ENCODE measurements around the gene TMEM237. TPM values are rescaled to one million over a fixed set of nuclear protein-coding genes. Genes with fewer than 3 reads are reported as not detected.

Gene TMEM237
- total RNA-seq, 2 experiments from 2014 or later = 11.5 to 12.5 TPM

DNA sequence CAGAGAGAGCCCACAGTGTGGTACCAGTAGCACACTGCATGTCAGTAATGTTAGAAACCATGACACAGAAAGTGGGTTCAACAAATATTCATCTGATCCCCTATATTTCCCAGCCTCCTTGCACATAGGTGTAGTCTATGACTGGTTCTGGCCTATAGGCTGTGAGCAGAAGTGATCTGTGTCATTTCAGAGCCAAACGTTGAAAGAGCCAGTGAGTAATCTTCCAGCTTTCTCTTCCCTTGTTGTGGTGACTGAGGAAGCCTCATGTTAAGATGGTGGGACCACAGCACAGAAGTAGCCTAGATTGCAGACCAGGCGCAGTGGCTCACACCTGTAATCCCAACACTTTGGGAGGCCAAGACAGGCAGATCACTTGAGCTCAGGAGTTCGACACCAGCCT lies 4.1 kb downstream of the TMEM237 start:
- peak; percentile 75 for ATAC-seq
- peak; percentile 31 for DNase-seq

DNA sequence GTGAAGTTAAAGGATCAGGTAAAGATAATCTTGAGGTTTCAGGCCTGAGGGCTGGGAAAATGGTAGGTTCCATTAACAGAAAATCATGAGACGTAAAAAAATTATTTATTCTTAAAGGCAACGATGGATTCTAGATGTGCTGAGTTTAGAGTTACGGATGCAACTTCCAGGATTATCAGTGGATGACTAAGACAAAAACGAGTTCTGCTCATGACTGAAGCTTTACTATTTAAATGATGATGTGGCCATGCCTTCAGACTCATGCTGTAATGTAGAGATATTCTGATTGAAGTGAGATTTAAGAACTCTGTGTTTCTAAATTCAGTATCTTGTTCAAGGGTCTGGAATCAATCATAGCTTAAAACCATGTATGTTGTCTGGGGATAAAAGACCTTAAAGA lies 5.0 kb downstream of the TMEM237 start:
- intact Hi-C loops (cut with DNase I, micrococcal nuclease) = no loop called here

More for the DNA sequence above, 4.1 kb downstream of the TMEM237 start:
- peaks cover 9% of the 10 kb centered on the region for H3K4me1 Mint-ChIP-seq
- CTCF ChIA-PET = no interaction called here
- intact Hi-C loops (cut with DNase I, micrococcal nuclease) = no loop called here
- H3K9me3 Mint-ChIP-seq (ENCODE audit: low read depth) = no peaks in the 10 kb centered on the region
- peaks cover 5% of the 10 kb centered on the region for H3K36me3 Mint-ChIP-seq (ENCODE audit: low read depth)
- POLR2A ChIA-PET = no interaction called here
- H3K27ac Mint-ChIP-seq = no peak overlapping the region
- H3K27me3 Mint-ChIP-seq = no peaks in the 10 kb centered on the region
- H3K4me3 Mint-ChIP-seq = no peak overlapping the region

GRCh38 chr2:201633661-201634249 lies 9.5 kb downstream of the TMEM237 start:
- no peak for DNase-seq
- no peak overlapping the region for H3K27ac Mint-ChIP-seq
- CTCF ChIA-PET = interaction anchor here (1.4 kb wide), 1 partner anchor 17 kb away, joined by 3 read pairs; no protein-coding TSS in a partner anchor
- peaks cover 11% of the 10 kb centered on the region for H3K36me3 Mint-ChIP-seq (ENCODE audit: low read depth)
- POLR2A ChIA-PET = no interaction called here
- H3K4me1 Mint-ChIP-seq = no peaks in the 10 kb centered on the region
- no peaks in the 10 kb centered on the region for H3K27me3 Mint-ChIP-seq
- no peaks in the 10 kb centered on the region for H3K9me3 Mint-ChIP-seq (ENCODE audit: low read depth)
- intact Hi-C loops (cut with DNase I, micrococcal nuclease) = no loop called here
- no peak overlapping the region for H3K4me3 Mint-ChIP-seq
- ATAC-seq = no peak

More for the DNA sequence above, 5.0 kb downstream of the TMEM237 start:
- POLR2A ChIA-PET = no interaction called here
- DNase-seq (no peak), ATAC-seq (no peak)
- H3K27ac Mint-ChIP-seq = no peak overlapping the region
- CTCF ChIA-PET = no interaction called here
- peaks cover 4% of the 10 kb centered on the region for H3K4me1 Mint-ChIP-seq
- H3K36me3 Mint-ChIP-seq (ENCODE audit: low read depth) = peaks cover 5% of the 10 kb centered on the region
- no peaks in the 10 kb centered on the region for H3K9me3 Mint-ChIP-seq (ENCODE audit: low read depth)
- no peak overlapping the region for H3K4me3 Mint-ChIP-seq
- H3K27me3 Mint-ChIP-seq = no peaks in the 10 kb centered on the region

DNA sequence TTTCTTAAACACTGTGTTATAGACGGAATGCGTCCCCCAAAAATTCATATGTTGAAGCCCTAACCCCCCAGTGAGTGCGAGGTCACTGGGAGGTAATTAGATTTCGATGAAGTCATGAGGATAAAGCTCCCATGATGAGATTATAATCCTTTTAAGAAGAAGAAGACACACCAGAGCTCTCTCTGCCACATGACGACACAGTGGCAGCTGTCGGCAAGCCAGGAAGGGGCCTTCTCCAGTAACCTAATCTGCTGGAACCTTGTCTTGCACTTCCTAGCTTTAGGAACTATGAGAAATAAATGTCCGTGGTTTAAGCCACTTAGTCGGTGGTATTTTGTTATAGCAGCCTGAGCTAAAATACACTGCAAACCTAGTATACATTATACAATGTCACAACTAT lies 12.3 kb downstream of the TMEM237 start:
- no peaks in the 10 kb centered on the region for H3K27me3 Mint-ChIP-seq
- no peak for ATAC-seq
- H3K27ac Mint-ChIP-seq = no peak overlapping the region
- H3K4me3 Mint-ChIP-seq = no peak overlapping the region
- intact Hi-C loops (cut with DNase I, micrococcal nuclease) = no loop called here
- H3K4me1 Mint-ChIP-seq = no peaks in the 10 kb centered on the region
- peaks cover 11% of the 10 kb centered on the region for H3K36me3 Mint-ChIP-seq (ENCODE audit: low read depth)
- ChIA-PET POLR2A (no interaction called here), CTCF (no interaction called here)
- DNase-seq = no peak
- H3K9me3 Mint-ChIP-seq (ENCODE audit: low read depth) = no peaks in the 10 kb centered on the region

GRCh38 chr2:201630577-201630976 lies 12.7 kb downstream of the TMEM237 start:
- no peak for ATAC-seq
- Mint-ChIP-seq H3K4me1 (no peaks in the 10 kb centered on the region), H3K36me3 (ENCODE audit: low read depth) (peaks cover 11% of the 10 kb centered on the region)

GRCh38 chr2:201628545-201628944 lies 14.8 kb downstream of the TMEM237 start:
- peaks cover 6% of the 10 kb centered on the region for H3K36me3 Mint-ChIP-seq (ENCODE audit: low read depth)
- ChIA-PET CTCF (no interaction called here), POLR2A (no interaction called here)
- no peaks in the 10 kb centered on the region for H3K27me3 Mint-ChIP-seq
- intact Hi-C loops (cut with DNase I, micrococcal nuclease) = no loop called here
- no peak overlapping the region for H3K27ac Mint-ChIP-seq
- H3K4me3 Mint-ChIP-seq = no peak overlapping the region
- H3K9me3 Mint-ChIP-seq (ENCODE audit: low read depth) = no peaks in the 10 kb centered on the region
- H3K4me1 Mint-ChIP-seq = no peaks in the 10 kb centered on the region
- DNase-seq (no peak), ATAC-seq (no peak)

More at GRCh38 chr2:201630577-201630976, 12.7 kb downstream of the TMEM237 start:
- no peak overlapping the region for H3K4me3 Mint-ChIP-seq
- CTCF ChIA-PET = no interaction called here
- intact Hi-C loops (cut with DNase I, micrococcal nuclease) = no loop called here
- no peak for DNase-seq
- POLR2A ChIA-PET = no interaction called here
- H3K27me3 Mint-ChIP-seq = no peaks in the 10 kb centered on the region
- no peaks in the 10 kb centered on the region for H3K9me3 Mint-ChIP-seq (ENCODE audit: low read depth)
- no peak overlapping the region for H3K27ac Mint-ChIP-seq

DNA sequence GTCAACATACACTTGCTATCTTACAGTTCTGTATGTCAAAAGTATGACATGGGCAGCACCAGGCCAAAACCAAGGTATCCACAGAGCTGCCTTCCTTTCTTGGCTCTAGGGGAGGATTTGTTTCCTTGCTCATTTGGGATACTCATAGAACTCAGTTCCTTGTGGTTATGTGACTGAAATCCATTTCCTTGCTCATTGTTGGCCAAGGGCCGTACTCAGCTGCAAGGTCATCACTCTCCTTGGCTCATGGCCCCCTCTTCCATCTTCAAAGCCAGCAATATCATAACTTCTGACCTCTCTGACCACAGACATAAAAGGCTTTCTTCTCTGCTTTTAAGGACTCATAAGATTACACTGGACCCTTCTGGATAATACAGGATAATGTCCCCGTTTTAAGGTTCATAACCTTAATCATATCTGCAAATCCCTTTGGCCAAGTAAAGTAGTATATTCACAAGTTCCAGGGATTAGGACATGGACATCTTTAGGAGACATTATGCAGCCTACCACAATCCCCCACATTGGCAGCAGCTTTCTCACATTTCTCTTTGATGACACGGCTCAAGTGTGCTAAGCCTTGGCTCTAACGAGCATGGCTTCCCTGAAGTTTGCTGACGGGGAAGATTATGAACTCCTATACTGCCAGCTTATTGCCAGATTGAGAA lies 20.9 kb downstream of the TMEM237 start:
- H3K4me1 Mint-ChIP-seq = no peaks in the 10 kb centered on the region
- no peaks in the 10 kb centered on the region for H3K36me3 Mint-ChIP-seq (ENCODE audit: low read depth)
- POLR2A ChIA-PET = no interaction called here
- no peak overlapping the region for H3K27ac Mint-ChIP-seq
- H3K27me3 Mint-ChIP-seq = no peaks in the 10 kb centered on the region
- intact Hi-C loops (cut with DNase I, micrococcal nuclease) = no loop called here
- no peak for DNase-seq
- H3K4me3 Mint-ChIP-seq = no peak overlapping the region
- no peak for ATAC-seq
- CTCF ChIA-PET = no interaction called here
- no peaks in the 10 kb centered on the region for H3K9me3 Mint-ChIP-seq (ENCODE audit: low read depth)

GRCh38 chr2:201621293-201621999 lies 21.9 kb downstream of the TMEM237 start:
- POLR2A ChIA-PET = interaction anchor here (0.6 kb wide), 1 partner anchor 802 kb away, joined by 3 read pairs; no protein-coding TSS in a partner anchor
- H3K4me1 Mint-ChIP-seq = no peaks in the 10 kb centered on the region
- no peak for ATAC-seq

DNA sequence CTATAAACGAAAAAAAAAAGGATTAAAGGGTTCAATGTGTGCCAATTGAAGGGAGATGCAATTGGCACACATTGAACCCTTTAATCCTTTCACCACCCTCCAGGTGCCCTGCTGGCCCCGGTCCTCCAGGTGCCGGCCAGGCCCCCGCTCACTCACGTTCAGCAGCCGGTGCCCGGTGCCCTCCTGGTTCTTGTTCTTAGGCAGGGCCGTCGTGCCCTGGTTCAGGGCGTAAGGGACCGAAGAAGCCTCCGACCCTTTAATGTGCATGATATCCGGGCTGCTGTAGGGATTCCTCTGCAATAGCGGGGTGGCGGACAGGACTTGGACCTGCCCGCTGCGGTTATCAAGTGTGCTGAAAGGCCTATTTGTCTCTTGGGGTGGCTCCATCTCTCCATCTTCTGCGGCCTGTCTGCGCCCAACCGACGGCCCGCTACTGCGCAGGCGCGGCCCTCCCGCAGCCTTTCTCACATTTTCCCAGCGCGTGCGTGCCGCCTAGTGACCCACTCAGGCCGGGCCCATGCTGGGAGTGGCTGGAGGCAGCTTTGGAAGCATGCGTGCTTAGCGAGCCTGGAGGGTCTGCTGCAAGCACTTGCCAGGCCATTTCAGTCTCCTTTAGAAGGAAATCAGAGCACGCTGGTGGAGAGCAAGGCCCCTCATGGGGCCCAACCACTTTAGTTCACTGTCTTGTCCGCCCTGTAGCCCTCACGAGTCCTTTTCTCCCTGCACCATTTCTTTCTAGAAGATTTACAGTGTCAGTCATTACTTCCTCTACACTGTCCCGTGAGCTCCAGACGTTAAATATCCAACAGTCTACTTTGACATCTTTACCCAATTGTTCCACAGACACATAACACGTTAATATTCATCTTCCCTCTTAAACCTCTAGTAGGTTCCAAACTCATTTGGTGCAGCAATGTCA lies 24.3 kb downstream of the TMEM237 start:
- no peak overlapping the region for H3K27ac Mint-ChIP-seq
- peak; percentile 23 for DNase-seq
- CTCF ChIA-PET = no interaction called here

More at GRCh38 chr2:201621293-201621999, 21.9 kb downstream of the TMEM237 start:
- intact Hi-C loops (cut with DNase I, micrococcal nuclease) = no loop called here
- CTCF ChIA-PET = no interaction called here
- H3K27ac Mint-ChIP-seq = no peak overlapping the region
- H3K36me3 Mint-ChIP-seq (ENCODE audit: low read depth) = no peaks in the 10 kb centered on the region
- H3K4me3 Mint-ChIP-seq = no peak overlapping the region
- no peaks in the 10 kb centered on the region for H3K27me3 Mint-ChIP-seq
- no peaks in the 10 kb centered on the region for H3K9me3 Mint-ChIP-seq (ENCODE audit: low read depth)
- no peak for DNase-seq

GRCh38 chr2:201608021-201608420 lies 35.3 kb downstream of the TMEM237 start:
- Mint-ChIP-seq H3K4me3 (no peak overlapping the region), H3K27ac (no peak overlapping the region), H3K36me3 (ENCODE audit: low read depth) (no peaks in the 10 kb centered on the region), H3K4me1 (no peaks in the 10 kb centered on the region), H3K27me3 (peaks cover 13% of the 10 kb centered on the region), H3K9me3 (ENCODE audit: low read depth) (peaks cover 6% of the 10 kb centered on the region)
- ChIA-PET POLR2A (no interaction called here), CTCF (no interaction called here)
- DNase-seq (no peak), ATAC-seq (no peak)
- intact Hi-C loops (cut with DNase I, micrococcal nuclease) = no loop called here

More for the DNA sequence above, 24.3 kb downstream of the TMEM237 start:
- intact Hi-C loops (cut with DNase I, micrococcal nuclease) = no loop called here
- ATAC-seq = no peak
- POLR2A ChIA-PET = interaction anchor here (0.7 kb wide), 1 partner anchor 332 kb away, joined by 3 read pairs; no protein-coding TSS in a partner anchor
- Mint-ChIP-seq H3K4me3 (no peak overlapping the region), H3K36me3 (ENCODE audit: low read depth) (no peaks in the 10 kb centered on the region), H3K27me3 (no peaks in the 10 kb centered on the region), H3K4me1 (no peaks in the 10 kb centered on the region), H3K9me3 (ENCODE audit: low read depth) (no peaks in the 10 kb centered on the region)

GRCh38 chr2:201607568-201607967 lies 35.7 kb downstream of the TMEM237 start:
- ChIA-PET CTCF (no interaction called here), POLR2A (no interaction called here)
- Mint-ChIP-seq H3K4me3 (no peak overlapping the region), H3K36me3 (ENCODE audit: low read depth) (no peaks in the 10 kb centered on the region), H3K27me3 (peaks cover 15% of the 10 kb centered on the region), H3K9me3 (ENCODE audit: low read depth) (peaks cover 6% of the 10 kb centered on the region), H3K4me1 (no peaks in the 10 kb centered on the region), H3K27ac (no peak overlapping the region)
- ATAC-seq = no peak
- intact Hi-C loops (cut with DNase I, micrococcal nuclease) = no loop called here
- DNase-seq = no peak

All from activated CD4-positive, alpha-beta T cell treated with anti-CD3 and anti-CD28 coated beads for 36 hours (primary cell).